GM23248 (cell line): ENCODE measurements around the gene HIP1. TPM values are rescaled to one million over a fixed set of nuclear protein-coding genes. Genes with fewer than 3 reads are reported as not detected.
"Not testable (repeated sequence)": the region's sequence is repeated elsewhere in the genome, so short reads cannot be mapped to it uniquely, and the experiment has no call there.

Experiments used
- DNase-seq: peaks from one replicate; pipeline ENCODE4 v3.0.0-alpha.2; 2015
- H2AFZ ChIP-seq: fragments of 200-600 bp; sonication (generic); 2 replicates; pipeline ENCODE4 v1.6.1; 2016; ENCODE audit warnings: antibody characterized with exemption
- H3F3A ChIP-seq: fragments of 200-600 bp; sonication (generic); 2 replicates; pipeline ENCODE4 v1.6.1; 2016; ENCODE audit warnings: mild to moderate bottlenecking, antibody characterized with exemption, mixed run types; ENCODE audit not compliant: insufficient read depth
- H3K27ac ChIP-seq: fragments of 200-600 bp; sonication (generic); 2 replicates; pipeline ENCODE4 v1.5.1; 2016; ENCODE audit warnings: mild to moderate bottlenecking
- H3K27me3 ChIP-seq: fragments of 200-600 bp; sonication (generic); replicated peaks from 2 replicates; pipeline ENCODE4 v1.6.1; 2016; ENCODE audit warnings: mild to moderate bottlenecking; ENCODE audit not compliant: insufficient read depth
- H3K36me3 ChIP-seq: fragments of 200-600 bp; sonication (generic); 2 replicates; pipeline ENCODE4 v1.6.1; 2016; ENCODE audit warnings: low read depth, mild to moderate bottlenecking
- H3K4me1 ChIP-seq: fragments of 200-600 bp; sonication (generic); 2 replicates; pipeline ENCODE4 v1.6.1; 2016; ENCODE audit warnings: mild to moderate bottlenecking; ENCODE audit not compliant: insufficient read depth
- H3K4me2 ChIP-seq: fragments of 200-600 bp; sonication (generic); one replicate; pipeline ENCODE4 v1.6.1; 2016; ENCODE audit warnings: mild to moderate bottlenecking; ENCODE audit not compliant: unreplicated experiment
- H3K4me3 ChIP-seq: fragments of 200-600 bp; sonication (generic); 2 replicates; pipeline ENCODE4 v1.5.1; 2016; ENCODE audit warnings: mild to moderate bottlenecking
- H3K79me2 ChIP-seq: fragments of 200-600 bp; sonication (generic); 2 replicates; pipeline ENCODE4 v1.6.1; 2016; ENCODE audit warnings: mild to moderate bottlenecking; ENCODE audit not compliant: insufficient read depth
- H3K9ac ChIP-seq: fragments of 200-600 bp; sonication (generic); 2 replicates; pipeline ENCODE4 v1.6.1; 2016; ENCODE audit warnings: mild to moderate bottlenecking
- H3K9me2 ChIP-seq: fragments of 200-600 bp; sonication (generic); 2 replicates; pipeline ENCODE4 v1.6.1; 2016; ENCODE audit warnings: mixed run types, mild to moderate bottlenecking, moderate library complexity; ENCODE audit not compliant: insufficient read depth
- H3K9me3 ChIP-seq: fragments of 200-600 bp; sonication (generic); one replicate; pipeline ENCODE4 v1.6.1; 2017; ENCODE audit warnings: low read depth
- H4K20me1 ChIP-seq: fragments of 200-600 bp; sonication (generic); 2 replicates; pipeline ENCODE4 v1.6.0; 2016; ENCODE audit not compliant: insufficient read depth
- EZH2 ChIP-seq: fragments of 200-600 bp; sonication (generic); IDR thresholded peaks from 2 replicates; pipeline ENCODE4 v1.6.1; 2018; ENCODE audit warnings: antibody characterized with exemption, mild to moderate bottlenecking; ENCODE audit not compliant: insufficient read depth, poor library complexity, severe bottlenecking
- EZH2phosphoT487 ChIP-seq: fragments of 200-600 bp; sonication (generic); IDR thresholded peaks from 2 replicates; pipeline ENCODE4 v1.6.1; 2018; ENCODE audit warnings: antibody characterized with exemption, moderate library complexity, mild to moderate bottlenecking, low read depth; ENCODE audit not compliant: insufficient read depth
- WGBS, 2 experiments: methylation state at CpG; one replicate each; pipeline ENCODE4 v1.1.6; 2015 to 2017; ENCODE audit warnings: low lambda C conversion rate in 2 of 2, low coverage in 1 of 2; ENCODE audit errors: missing lambda C conversion rate in 2 of 2; 5-methylcytosine and 5-hydroxymethylcytosine counted together
- in situ Hi-C: fragments of 300-500 bp; cut with MboI; formaldehyde crosslinking; loops from 2 replicates; pipeline ENCODE4 v1.15.0; 2020
- polyA plus RNA-seq: library from polyadenylated mRNA; unstranded; fragments of >200 nt; fragmentation: Nextera tagmentation; extraction: Ambion mirVana; gene quantifications from 2 replicates; pipeline ENCODE4 v1.2.1, GENCODE V29; 2016
- total RNA-seq: library from RNA; depleted of rRNA; stranded (reverse); fragments of >200 nt; shearing (Covaris generic); gene quantifications from 2 replicates; pipeline ENCODE4 v1.2.3, GENCODE V29; 2014

The HIP1 gene
- total and polyA plus RNA-seq, 2 experiments from 2014 or later, result 6.1 to 13.6 TPM

DNA sequence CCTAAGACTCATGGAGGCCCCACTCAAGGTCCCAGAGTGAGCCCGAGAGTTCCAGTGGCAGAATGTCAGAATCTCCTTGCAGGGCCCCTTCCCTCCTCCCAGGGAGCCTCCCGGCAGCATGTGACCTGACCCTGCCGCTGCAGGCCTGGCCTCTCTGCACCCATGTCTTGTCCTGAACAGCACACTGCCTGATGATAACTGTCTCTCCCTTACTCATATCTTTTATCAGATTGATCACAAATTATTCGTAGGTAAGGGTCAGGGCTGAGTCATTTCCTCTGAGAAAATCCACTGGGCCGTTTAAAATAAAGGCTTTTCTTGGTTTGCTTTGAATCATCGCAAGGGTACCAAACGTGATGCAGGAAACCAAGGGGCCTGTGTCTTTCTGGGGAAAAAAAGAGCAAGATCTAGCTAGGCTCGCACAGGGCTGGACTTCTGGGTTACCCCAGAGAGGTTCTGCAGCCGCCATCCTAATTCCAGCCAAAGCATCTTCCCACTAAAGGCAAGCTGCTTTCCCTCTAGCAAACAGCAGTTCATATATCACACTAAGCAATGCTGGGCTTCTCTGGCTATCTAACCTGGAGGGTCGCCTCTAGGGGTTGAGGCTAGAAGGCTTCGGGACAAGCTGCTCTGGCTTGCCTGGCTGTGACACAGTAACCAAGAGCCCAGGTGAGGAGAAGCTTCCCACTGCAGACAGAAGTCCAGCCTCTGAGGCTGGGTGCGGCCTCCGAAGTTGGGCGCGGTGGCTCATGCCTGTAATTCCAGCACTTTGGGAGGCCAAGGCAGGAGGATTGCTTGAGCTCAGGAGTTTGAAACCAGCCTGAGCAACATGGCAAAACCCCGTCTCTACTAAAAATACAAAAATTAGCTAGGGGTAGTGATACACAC, 141.8 kb downstream of the HIP1 start:
- H3K4me1 ChIP-seq, result peaks cover 10% of the 10 kb centered on the region
- no peak overlapping the region for H2AFZ ChIP-seq
- no peaks in the 10 kb centered on the region for H4K20me1 ChIP-seq
- H3K9ac ChIP-seq, result no peak overlapping the region
- H3K27me3 ChIP-seq, result no peaks in the 10 kb centered on the region
- no peak for TF ChIP-seq EZH2
- no peak for TF ChIP-seq EZH2phosphoT487
- H3K36me3 ChIP-seq, result no peaks in the 10 kb centered on the region
- no peaks in the 10 kb centered on the region for H3K79me2 ChIP-seq
- 0 out of 2 replicates have a peak, but pooled peaks cover 6% of the 10 kb centered on the region for H3F3A ChIP-seq
- in situ Hi-C loops, result no loop called here
- H3K9me3 ChIP-seq, result no peaks in the 10 kb centered on the region
- peak; percentile 27 for DNase-seq
- H3K27ac ChIP-seq, result no peak overlapping the region
- no peaks in the 10 kb centered on the region for H3K9me2 ChIP-seq
- H3K4me2 ChIP-seq, result no peak overlapping the region
- 66 to 68% methylated on average over 16 of the region's 16 CpGs for WGBS, 2 experiments
- H3K4me3 ChIP-seq, result no peak overlapping the region

GRCh38 chr7:75595766-75596165, 143.0 kb downstream of the HIP1 start:
- H3K27ac ChIP-seq, result no peak overlapping the region
- no peaks in the 10 kb centered on the region for H3K9me2 ChIP-seq
- DNase-seq, result no peak
- H3K79me2 ChIP-seq, result no peaks in the 10 kb centered on the region
- H3K36me3 ChIP-seq, result no peaks in the 10 kb centered on the region; the same call in 1 of the 2 replicates
- H3K4me2 ChIP-seq, result no peak overlapping the region
- no peak overlapping the region for H3K9ac ChIP-seq
- peaks cover 10% of the 10 kb centered on the region for H3K4me1 ChIP-seq
- H3F3A ChIP-seq, result 0 out of 2 replicates have a peak, but pooled peaks cover 6% of the 10 kb centered on the region
- no peaks in the 10 kb centered on the region for H4K20me1 ChIP-seq
- H3K9me3 ChIP-seq, result no peaks in the 10 kb centered on the region
- H3K4me3 ChIP-seq, result no peak overlapping the region
- no peak for TF ChIP-seq EZH2phosphoT487
- TF ChIP-seq EZH2, result no peak
- no peak overlapping the region for H2AFZ ChIP-seq
- in situ Hi-C loops, result no loop called here
- no peaks in the 10 kb centered on the region for H3K27me3 ChIP-seq
- 97 to 98% methylated on average over 4 of the region's 4 CpGs for WGBS, 2 experiments

GRCh38 chr7:75593500-75594184, 145.1 kb downstream of the HIP1 start:
- not testable (repeated sequence) for H3K4me3 ChIP-seq, H3K9me2 ChIP-seq, H3K9ac ChIP-seq, H3K4me2 ChIP-seq, DNase-seq, H3K79me2 ChIP-seq, H3K36me3 ChIP-seq, H3K27ac ChIP-seq, H2AFZ ChIP-seq, H3K27me3 ChIP-seq, H3K9me3 ChIP-seq, H4K20me1 ChIP-seq, H3F3A ChIP-seq
- 97% methylated on average over 10 to 12 of the region's 12 CpGs for WGBS, 2 experiments
- in situ Hi-C loops, result loop anchor here (5.0 kb wide), 1 partner anchor 49 kb away; no protein-coding TSS in a partner anchor
- peaks cover 10% of the 10 kb centered on the region for H3K4me1 ChIP-seq

- in situ Hi-C loops, result loop anchor here (5.0 kb wide), 1 partner anchor 51 kb away; no protein-coding TSS in a partner anchor
- peaks cover 3% of the 10 kb centered on the region for H3K4me1 ChIP-seq
- no peak overlapping the region for H3K4me3 ChIP-seq
- no peak for DNase-seq
- H3K9me2 ChIP-seq, result no peaks in the 10 kb centered on the region
- H3K9ac ChIP-seq, result no peak overlapping the region
- H3K27me3 ChIP-seq, result no peaks in the 10 kb centered on the region
- no peaks in the 10 kb centered on the region for H3K79me2 ChIP-seq
- H3K27ac ChIP-seq, result no peak overlapping the region
- no peak overlapping the region for H2AFZ ChIP-seq
- H3K4me2 ChIP-seq, result no peak overlapping the region
- H4K20me1 ChIP-seq, result no peaks in the 10 kb centered on the region
- TF ChIP-seq EZH2phosphoT487, result no peak
- TF ChIP-seq EZH2, result no peak
- 0 out of 2 replicates have a peak, but pooled peaks cover 4% of the 10 kb centered on the region for H3F3A ChIP-seq
- 97 to 98% methylated on average over 4 to 5 of the region's 5 CpGs for WGBS, 2 experiments
- H3K9me3 ChIP-seq, result no peaks in the 10 kb centered on the region
- no peaks in the 10 kb centered on the region; the same call in 1 of the 2 replicates for H3K36me3 ChIP-seq
Measured at GRCh38 chr7:75591467-75592255, 147.1 kb downstream of the HIP1 start.
